ENCODE measurements around the gene ADAMTS15.

DNA sequence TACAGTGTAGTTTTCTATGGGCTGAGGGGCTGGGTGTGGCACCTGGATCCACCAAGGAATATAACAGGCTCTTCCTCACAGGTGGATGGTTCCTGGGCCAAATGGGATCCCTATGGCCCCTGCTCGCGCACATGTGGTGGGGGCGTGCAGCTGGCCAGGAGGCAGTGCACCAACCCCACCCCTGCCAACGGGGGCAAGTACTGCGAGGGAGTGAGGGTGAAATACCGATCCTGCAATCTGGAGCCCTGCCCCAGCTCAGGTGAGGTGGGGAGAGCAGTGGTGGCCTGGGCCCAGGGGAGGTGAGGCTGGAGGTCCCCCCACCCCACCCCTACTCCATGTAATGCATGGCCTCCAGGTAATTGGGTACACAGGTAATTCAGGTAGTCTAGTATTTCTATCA, 20.7 kb downstream of the ADAMTS15 start:
- TF ChIP-seq, protein P1, sequence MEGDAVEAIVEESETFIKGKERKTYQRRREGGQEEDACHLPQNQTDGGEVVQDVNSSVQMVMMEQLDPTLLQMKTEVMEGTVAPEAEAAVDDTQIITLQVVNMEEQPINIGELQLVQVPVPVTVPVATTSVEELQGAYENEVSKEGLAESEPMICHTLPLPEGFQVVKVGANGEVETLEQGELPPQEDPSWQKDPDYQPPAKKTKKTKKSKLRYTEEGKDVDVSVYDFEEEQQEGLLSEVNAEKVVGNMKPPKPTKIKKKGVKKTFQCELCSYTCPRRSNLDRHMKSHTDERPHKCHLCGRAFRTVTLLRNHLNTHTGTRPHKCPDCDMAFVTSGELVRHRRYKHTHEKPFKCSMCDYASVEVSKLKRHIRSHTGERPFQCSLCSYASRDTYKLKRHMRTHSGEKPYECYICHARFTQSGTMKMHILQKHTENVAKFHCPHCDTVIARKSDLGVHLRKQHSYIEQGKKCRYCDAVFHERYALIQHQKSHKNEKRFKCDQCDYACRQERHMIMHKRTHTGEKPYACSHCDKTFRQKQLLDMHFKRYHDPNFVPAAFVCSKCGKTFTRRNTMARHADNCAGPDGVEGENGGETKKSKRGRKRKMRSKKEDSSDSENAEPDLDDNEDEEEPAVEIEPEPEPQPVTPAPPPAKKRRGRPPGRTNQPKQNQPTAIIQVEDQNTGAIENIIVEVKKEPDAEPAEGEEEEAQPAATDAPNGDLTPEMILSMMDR (IDR thresholded peaks at IDR 0.05), result no peak
- TF ChIP-seq POLR2A (IDR thresholded peaks at IDR 0.05) (no peak), POLR2AphosphoS5 (IDR thresholded peaks at IDR 0.05) (no peak), EP300 (IDR thresholded peaks at IDR 0.05; ENCODE audit: low read depth) (no peak)
